ENCODE data around the gene ETFB.

ETFB gene

DNA sequence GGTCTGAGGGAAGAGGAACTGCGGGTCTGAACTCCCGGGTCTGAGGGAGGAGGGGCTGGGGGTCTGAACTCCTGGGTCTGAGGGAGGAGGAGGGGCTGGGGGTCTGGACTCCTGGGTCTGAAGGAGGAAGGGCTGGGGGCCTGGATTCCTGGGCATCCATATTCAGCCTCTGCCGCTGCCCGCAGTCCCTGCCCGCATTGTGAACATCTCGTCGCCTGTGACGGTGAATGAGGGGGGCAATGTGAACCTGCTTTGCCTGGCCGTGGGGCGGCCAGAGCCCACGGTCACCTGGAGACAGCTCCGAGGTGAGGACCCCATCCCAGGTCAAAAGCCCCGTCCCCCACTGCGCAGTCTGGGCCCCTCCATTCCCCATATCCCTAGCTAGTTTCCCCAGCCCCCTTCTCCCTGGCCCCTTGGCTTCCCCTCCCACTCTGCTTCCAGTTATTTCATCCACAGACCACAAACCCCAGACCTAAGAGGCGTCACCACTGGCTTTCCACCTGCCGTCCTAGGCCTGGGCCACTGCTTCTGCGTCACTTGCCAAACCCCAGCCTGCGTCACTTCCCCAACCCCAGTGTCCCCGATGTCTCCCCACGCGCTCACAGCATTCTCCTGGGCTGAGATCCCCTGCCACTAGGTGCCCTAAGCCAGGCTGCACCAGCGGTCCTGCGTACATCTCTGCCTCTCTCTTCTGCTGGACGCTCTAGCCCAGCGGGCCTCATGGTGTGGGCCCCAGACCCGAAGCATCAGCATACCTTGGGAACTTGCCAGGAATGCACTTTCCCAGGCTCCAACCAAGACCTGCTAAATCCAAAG, 40.8 kb downstream of the ETFB start:
- no peak overlapping the region for H3K27ac ChIP-seq (ENCODE audit: low read depth, low read length, severe bottlenecking)
- H3K36me3 ChIP-seq (ENCODE audit: control insufficient read depth, insufficient read depth, low read length), result peaks cover 3% of the 10 kb centered on the region
- H3K4me1 ChIP-seq (ENCODE audit: control insufficient read depth, insufficient read depth, low read length, poor library complexity, severe bottlenecking), result no peaks in the 10 kb centered on the region
- H3K9me3 ChIP-seq (ENCODE audit: control insufficient read depth, low read length), result no peaks in the 10 kb centered on the region
- 93 to 95% methylated on average over 16 to 26 of the region's 26 CpGs for WGBS, 2 experiments (ENCODE audit: insufficient coverage in 2 of 2)
- H3K4me3 ChIP-seq (ENCODE audit: extremely low read depth, insufficient read depth, low read length, poor library complexity, severe bottlenecking), result no peak overlapping the region

DNA sequence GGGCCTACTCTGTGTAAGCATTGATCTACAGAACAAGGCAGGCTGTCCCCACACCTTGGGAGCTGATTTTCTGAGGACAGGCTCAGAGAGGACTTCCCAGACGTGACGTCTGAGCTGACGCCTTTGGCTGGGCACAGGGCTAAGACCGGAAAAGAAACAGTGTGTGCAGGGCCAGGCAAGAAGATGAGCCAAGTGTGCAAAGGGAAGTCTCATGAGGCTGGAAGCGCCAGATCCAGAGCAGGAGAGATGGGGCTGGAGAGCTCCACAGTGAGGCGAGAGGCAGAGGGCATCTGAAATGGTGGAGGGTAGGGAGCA, 42.1 kb downstream of the ETFB start:
- Histone ChIP-seq H3K27ac (ENCODE audit: low read depth, low read length, severe bottlenecking) (no peak overlapping the region), H3K4me1 (ENCODE audit: control insufficient read depth, insufficient read depth, low read length, poor library complexity, severe bottlenecking) (no peaks in the 10 kb centered on the region), H3K36me3 (ENCODE audit: control insufficient read depth, insufficient read depth, low read length) (no peaks in the 10 kb centered on the region), H3K4me3 (ENCODE audit: extremely low read depth, insufficient read depth, low read length, poor library complexity, severe bottlenecking) (no peak overlapping the region), H3K9me3 (ENCODE audit: control insufficient read depth, low read length) (no peaks in the 10 kb centered on the region)
- 95 to 96% methylated on average over 6 of the region's 6 CpGs for WGBS, 2 experiments (ENCODE audit: insufficient coverage in 2 of 2)

DNA sequence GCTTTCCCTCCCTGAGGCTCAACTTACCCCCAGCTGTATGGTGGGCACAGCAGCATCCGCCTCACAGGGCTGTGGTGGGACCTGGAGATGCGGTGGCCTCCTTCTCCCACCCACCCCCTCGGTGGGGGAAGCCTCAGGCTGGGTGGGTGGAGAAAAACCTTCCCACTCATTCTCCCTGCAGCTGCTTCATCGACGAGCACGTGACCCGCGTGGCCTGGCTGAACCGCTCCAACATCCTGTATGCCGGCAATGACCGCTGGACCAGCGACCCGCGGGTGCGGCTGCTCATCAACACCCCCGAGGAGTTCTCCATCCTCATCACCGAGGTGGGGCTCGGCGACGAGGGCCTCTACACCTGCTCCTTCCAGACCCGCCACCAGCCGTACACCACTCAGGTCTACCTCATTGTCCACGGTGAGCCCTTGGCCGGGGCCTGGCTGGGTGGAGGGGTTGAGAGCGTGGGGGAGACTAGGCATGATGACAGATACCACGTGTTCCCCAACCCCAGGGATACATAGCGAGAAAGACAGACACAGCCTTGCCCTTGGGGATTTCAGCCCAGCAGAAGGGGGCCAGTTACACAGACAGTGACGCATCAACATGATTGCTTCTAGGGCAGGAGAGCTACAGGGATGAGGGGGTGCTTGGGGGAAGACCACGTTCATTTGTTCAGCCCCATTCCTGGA, 42.6 kb downstream of the ETFB start:
- 92 to 95% methylated on average over 21 to 22 of the region's 29 CpGs for WGBS, 2 experiments (ENCODE audit: insufficient coverage in 2 of 2)
- Histone ChIP-seq H3K4me3 (ENCODE audit: extremely low read depth, insufficient read depth, low read length, poor library complexity, severe bottlenecking) (no peak overlapping the region), H3K36me3 (ENCODE audit: control insufficient read depth, insufficient read depth, low read length) (no peaks in the 10 kb centered on the region), H3K27ac (ENCODE audit: low read depth, low read length, severe bottlenecking) (no peak overlapping the region), H3K9me3 (ENCODE audit: control insufficient read depth, low read length) (no peaks in the 10 kb centered on the region), H3K4me1 (ENCODE audit: control insufficient read depth, insufficient read depth, low read length, poor library complexity, severe bottlenecking) (no peaks in the 10 kb centered on the region)

DNA sequence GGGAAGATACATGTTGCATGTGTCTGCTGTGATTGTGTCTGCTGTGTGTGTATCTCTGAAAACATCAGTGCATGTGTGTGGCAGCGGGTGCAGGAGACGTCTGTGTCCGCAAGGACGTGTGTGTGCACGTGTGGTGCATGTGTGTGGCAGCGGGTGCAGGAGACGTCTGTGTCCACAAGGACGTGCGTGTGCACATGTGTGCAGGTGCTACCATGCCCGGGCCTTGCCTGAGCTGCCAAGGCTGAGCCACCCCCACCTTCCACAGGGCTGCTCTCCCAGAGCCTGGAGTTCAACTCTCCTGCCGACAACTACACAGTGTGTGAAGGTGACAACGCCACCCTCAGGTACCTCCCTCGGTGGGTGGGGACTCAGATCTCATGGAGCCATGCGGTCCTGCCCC, 44.4 kb downstream of the ETFB start:
- no peaks in the 10 kb centered on the region for H3K4me1 ChIP-seq (ENCODE audit: control insufficient read depth, insufficient read depth, low read length, poor library complexity, severe bottlenecking)
- H3K4me3 ChIP-seq (ENCODE audit: extremely low read depth, insufficient read depth, low read length, poor library complexity, severe bottlenecking), result no peak overlapping the region
- no peaks in the 10 kb centered on the region for H3K36me3 ChIP-seq (ENCODE audit: control insufficient read depth, insufficient read depth, low read length)
- WGBS, 2 experiments (ENCODE audit: insufficient coverage in 2 of 2), result 87 to 92% methylated on average over 10 to 13 of the region's 14 CpGs
- no peak overlapping the region for H3K27ac ChIP-seq (ENCODE audit: low read depth, low read length, severe bottlenecking)
- H3K9me3 ChIP-seq (ENCODE audit: control insufficient read depth, low read length), result no peaks in the 10 kb centered on the region

DNA sequence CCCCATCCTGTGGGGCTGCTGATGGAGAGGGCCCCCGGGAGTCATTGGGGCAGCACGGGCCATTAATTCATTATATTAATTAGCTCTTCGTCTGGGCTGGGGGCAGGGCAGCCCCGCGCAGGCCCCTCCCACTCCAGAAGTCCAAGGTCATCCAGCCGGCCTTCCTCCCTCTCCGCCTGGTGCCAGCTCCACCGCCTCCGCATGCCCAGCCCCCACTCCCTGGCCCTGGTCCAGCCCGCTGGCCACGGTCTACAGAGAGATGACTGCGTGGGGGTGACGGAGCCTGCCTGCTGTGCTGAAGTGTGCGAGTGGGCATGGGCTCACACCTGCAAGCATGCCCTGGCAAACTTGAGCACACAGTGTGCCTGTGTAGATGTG, 45.9 kb downstream of the ETFB start:
- WGBS, 2 experiments (ENCODE audit: insufficient coverage in 2 of 2), result 65 to 71% methylated on average over 14 of the region's 14 CpGs
- Histone ChIP-seq H3K36me3 (ENCODE audit: control insufficient read depth, insufficient read depth, low read length) (no peaks in the 10 kb centered on the region), H3K9me3 (ENCODE audit: control insufficient read depth, low read length) (no peaks in the 10 kb centered on the region), H3K4me3 (ENCODE audit: extremely low read depth, insufficient read depth, low read length, poor library complexity, severe bottlenecking) (no peak overlapping the region), H3K4me1 (ENCODE audit: control insufficient read depth, insufficient read depth, low read length, poor library complexity, severe bottlenecking) (no peaks in the 10 kb centered on the region), H3K27ac (ENCODE audit: low read depth, low read length, severe bottlenecking) (no peak overlapping the region)

DNA sequence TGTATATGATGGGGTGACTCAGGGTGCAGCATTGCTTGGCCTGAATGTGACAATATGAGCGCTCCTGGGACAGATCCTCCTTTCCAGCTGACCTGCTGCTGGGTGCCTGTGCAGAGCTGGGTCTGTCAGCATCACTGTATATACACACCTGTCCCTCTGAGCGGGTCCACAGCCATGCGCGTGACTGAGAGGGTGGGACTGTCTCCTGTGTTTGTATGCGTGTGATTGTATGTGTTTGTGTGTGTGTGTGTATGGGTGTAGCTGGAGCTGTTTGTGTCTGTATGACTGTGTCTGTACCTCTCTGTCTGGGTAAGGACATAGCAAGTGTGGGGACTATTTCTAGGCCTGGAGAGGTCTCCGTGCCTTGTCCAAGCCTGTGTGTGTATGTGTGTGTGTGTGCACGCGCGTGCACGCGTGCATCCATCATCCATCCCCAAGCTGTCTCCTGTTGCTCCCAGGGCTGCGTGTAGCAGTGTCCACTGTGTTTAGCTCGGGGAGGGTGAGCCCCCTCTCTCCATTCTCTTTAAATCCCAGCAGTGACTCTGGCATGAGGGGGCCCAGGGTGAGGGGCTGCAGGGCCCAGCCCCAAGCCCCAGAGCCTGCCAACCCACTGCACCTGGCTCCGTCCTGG, 46.4 kb downstream of the ETFB start:
- Histone ChIP-seq H3K27ac (ENCODE audit: low read depth, low read length, severe bottlenecking) (no peak overlapping the region), H3K36me3 (ENCODE audit: control insufficient read depth, insufficient read depth, low read length) (no peaks in the 10 kb centered on the region), H3K4me3 (ENCODE audit: extremely low read depth, insufficient read depth, low read length, poor library complexity, severe bottlenecking) (no peak overlapping the region), H3K4me1 (ENCODE audit: control insufficient read depth, insufficient read depth, low read length, poor library complexity, severe bottlenecking) (no peaks in the 10 kb centered on the region), H3K9me3 (ENCODE audit: control insufficient read depth, low read length) (no peaks in the 10 kb centered on the region)
- 89 to 95% methylated on average over 6 to 7 of the region's 14 CpGs for WGBS, 2 experiments (ENCODE audit: insufficient coverage in 2 of 2)

DNA sequence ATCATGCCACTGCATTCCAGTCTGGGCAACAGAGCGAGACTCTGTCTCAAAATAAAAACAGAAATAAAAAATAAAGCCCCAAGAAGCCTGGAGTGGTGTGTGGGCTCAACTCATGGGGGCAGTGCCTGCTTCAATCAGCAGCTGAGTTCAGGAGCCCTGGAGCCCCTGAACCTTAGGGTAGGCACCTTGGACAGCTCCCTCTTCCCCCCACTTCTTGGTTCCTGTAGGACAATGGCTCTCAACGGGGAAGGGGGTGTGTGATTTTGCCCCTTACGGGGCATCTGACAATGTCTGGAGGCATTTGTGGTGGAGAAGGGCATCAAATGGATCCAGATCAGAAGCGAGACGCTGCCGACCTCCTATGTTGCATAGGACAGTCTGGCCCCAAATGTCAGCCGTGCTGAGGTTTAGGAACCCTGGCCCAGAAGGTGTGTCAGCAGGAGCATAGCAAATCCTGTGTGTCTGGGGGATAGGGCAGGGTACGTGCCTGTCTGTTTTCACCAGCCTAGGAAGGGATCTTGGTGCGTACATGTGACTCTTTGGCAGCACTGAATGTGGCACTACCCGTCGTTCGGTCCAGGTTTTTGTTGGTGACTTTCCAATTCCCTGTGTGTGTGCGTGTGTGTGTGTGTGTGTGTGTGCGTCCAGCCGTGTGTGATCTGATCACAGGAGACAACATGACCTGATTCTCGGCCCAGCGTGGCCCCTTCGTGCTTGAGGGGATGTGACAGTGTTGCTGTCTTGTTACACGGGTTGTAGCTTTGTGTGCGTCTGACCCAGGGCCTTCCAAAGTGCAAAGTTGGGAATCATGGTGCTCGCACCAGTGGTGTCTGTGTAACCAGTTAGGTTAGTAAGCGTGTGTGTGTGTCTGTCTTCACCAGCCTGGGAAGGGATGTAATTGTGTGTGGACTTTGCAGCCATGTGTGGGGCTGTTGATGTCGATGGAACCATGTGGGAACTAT, 47.2 kb downstream of the ETFB start:
- H3K27ac ChIP-seq (ENCODE audit: low read depth, low read length, severe bottlenecking), result no peak overlapping the region
- no peaks in the 10 kb centered on the region for H3K9me3 ChIP-seq (ENCODE audit: control insufficient read depth, low read length)
- WGBS, 2 experiments (ENCODE audit: insufficient coverage in 2 of 2), result 83 to 87% methylated on average over 16 to 19 of the region's 23 CpGs
- no peaks in the 10 kb centered on the region for H3K36me3 ChIP-seq (ENCODE audit: control insufficient read depth, insufficient read depth, low read length)
- H3K4me3 ChIP-seq (ENCODE audit: extremely low read depth, insufficient read depth, low read length, poor library complexity, severe bottlenecking), result no peak overlapping the region
- H3K4me1 ChIP-seq (ENCODE audit: control insufficient read depth, insufficient read depth, low read length, poor library complexity, severe bottlenecking), result no peaks in the 10 kb centered on the region

DNA sequence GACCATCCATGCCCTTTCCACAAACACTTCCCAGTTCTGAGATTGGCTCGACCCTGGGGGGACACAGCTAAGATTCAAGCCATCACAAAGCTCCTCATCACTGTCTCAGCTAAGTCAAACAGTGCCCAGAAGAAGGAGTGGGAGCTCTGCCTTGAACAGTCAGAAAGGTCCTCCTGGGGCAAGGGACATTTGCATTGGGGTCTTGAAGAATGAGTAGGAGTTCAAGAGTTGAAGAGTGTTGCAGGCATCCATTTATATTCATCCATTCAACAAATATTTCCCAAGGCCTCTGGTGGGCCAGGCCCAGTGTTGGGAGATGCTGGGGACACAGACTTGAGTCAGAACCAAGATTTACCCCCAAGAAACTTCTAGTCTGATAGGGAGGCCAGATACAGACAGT, 48.2 kb downstream of the ETFB start:
- Histone ChIP-seq H3K4me1 (ENCODE audit: control insufficient read depth, insufficient read depth, low read length, poor library complexity, severe bottlenecking) (no peaks in the 10 kb centered on the region), H3K36me3 (ENCODE audit: control insufficient read depth, insufficient read depth, low read length) (no peaks in the 10 kb centered on the region), H3K27ac (ENCODE audit: low read depth, low read length, severe bottlenecking) (no peak overlapping the region), H3K4me3 (ENCODE audit: extremely low read depth, insufficient read depth, low read length, poor library complexity, severe bottlenecking) (no peak overlapping the region), H3K9me3 (ENCODE audit: control insufficient read depth, low read length) (no peaks in the 10 kb centered on the region)
- WGBS, 2 experiments (ENCODE audit: insufficient coverage in 2 of 2), result no CpG with 5 or more reads among the region's 1 CpG

DNA sequence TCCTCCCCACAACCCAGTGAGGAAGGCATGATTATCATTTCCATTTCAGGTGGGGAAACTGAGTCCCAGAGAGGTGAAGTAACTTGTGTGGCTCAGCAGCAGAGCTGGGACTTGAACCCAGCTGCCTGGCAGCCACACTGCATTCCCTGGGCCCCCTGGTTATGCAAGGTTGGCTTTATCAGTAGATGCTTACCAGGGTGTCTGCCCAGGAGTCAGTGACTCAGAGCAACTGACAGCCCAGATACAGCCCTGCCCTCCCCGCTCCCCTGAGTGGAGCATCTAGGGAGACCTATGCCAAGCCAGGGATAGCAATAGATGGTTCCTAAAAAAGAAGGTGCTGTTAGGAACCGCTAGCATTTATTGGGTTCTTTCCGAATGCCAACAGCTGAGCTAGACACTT, 48.8 kb downstream of the ETFB start:
- H3K4me1 ChIP-seq (ENCODE audit: control insufficient read depth, insufficient read depth, low read length, poor library complexity, severe bottlenecking), result no peaks in the 10 kb centered on the region
- no peak overlapping the region for H3K4me3 ChIP-seq (ENCODE audit: extremely low read depth, insufficient read depth, low read length, poor library complexity, severe bottlenecking)
- H3K9me3 ChIP-seq (ENCODE audit: control insufficient read depth, low read length), result no peaks in the 10 kb centered on the region
- H3K27ac ChIP-seq (ENCODE audit: low read depth, low read length, severe bottlenecking), result no peak overlapping the region
- H3K36me3 ChIP-seq (ENCODE audit: control insufficient read depth, insufficient read depth, low read length), result no peaks in the 10 kb centered on the region
- WGBS, 2 experiments (ENCODE audit: insufficient coverage in 2 of 2), result 89 to 97% methylated on average over 3 of the region's 3 CpGs

DNA sequence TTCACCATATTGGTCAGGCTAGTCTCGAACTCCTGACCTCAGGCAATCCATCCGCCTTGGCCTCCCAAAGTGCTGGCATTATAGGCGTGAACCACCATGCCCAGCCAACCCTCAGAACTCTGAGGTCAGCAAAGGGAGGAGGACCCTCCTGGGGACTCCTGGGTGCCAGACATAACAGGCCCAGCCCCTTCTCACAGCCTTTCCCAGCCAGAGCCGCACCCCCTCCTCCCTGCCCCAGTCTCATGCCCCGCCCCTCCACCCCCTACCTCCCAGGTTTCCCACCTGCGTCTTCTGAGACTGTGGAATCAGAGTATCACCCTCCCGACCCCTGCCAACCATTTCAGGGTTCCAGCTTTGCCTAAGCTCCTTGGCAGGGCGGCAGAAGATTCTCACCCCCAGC, 49.5 kb downstream of the ETFB start:
- H3K27ac ChIP-seq (ENCODE audit: low read depth, low read length, severe bottlenecking), result no peak overlapping the region
- H3K36me3 ChIP-seq (ENCODE audit: control insufficient read depth, insufficient read depth, low read length), result no peaks in the 10 kb centered on the region
- WGBS, 2 experiments (ENCODE audit: insufficient coverage in 2 of 2), result 74 to 85% methylated on average over 4 to 6 of the region's 8 CpGs
- H3K4me3 ChIP-seq (ENCODE audit: extremely low read depth, insufficient read depth, low read length, poor library complexity, severe bottlenecking), result no peak overlapping the region
- no peaks in the 10 kb centered on the region for H3K4me1 ChIP-seq (ENCODE audit: control insufficient read depth, insufficient read depth, low read length, poor library complexity, severe bottlenecking)
- no peaks in the 10 kb centered on the region for H3K9me3 ChIP-seq (ENCODE audit: control insufficient read depth, low read length)
